SK-N-SH (cell line): Measurements from ENCODE around the gene KCNQ2.

ENCODE experiments used
- POLR2AphosphoS5 ChIP-seq: IDR thresholded peaks from 2 replicates; pipeline ENCODE4 v1.6.1; 2012; ENCODE audit warnings: low read depth, low read length
- TF ChIP-seq, protein P1 (sequence below): IDR thresholded peaks from 2 replicates; pipeline ENCODE4 v1.4.0; 2012; ENCODE audit warnings: low read depth
- TF ChIP-seq, protein P2 (sequence below): fragments of 200-600 bp; sonication (generic); IDR thresholded peaks from 2 replicates; pipeline ENCODE4 v1.6.1; 2017; ENCODE audit warnings: antibody characterized with exemption, mild to moderate bottlenecking, moderate library complexity

DNA sequence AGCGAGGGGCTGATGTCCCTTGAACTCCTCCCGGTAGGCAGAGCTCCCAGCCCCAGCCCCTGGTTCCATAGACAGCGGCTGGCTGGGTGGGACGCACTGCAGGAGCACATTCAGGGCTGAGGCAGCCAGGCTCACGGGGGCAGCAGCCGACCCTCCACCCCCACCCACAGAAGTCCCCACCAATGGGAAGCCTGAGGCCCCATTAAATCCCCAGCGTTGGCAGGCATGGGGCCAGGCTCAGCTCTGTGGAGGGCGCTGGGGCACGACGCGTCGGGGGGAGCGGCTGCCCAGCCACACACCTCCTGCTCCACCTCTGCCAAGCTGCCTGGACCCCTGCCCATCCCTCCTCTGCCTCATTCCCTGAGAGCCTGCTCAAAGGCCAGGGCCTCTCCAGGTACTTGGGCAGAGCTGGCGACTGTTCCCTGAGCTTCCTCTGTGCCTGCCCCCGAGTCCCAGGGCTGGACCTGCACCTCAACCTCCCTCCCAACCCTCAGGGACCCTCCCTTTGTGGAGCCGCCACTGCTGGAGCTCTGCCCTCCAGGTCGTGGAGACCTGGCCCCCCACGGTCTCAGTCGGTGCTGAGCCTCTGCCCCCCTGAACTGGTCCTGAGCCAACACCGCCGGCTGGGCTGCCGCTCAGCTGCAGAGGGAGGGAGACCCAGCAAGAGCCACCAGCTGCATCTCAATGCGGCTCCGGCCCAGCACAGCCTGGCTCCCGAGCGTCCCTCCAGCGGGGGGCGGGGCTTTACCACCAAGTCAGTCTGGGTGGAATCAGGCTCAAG lies 120.5 kb downstream of the KCNQ2 start:
- TF ChIP-seq, protein P1, sequence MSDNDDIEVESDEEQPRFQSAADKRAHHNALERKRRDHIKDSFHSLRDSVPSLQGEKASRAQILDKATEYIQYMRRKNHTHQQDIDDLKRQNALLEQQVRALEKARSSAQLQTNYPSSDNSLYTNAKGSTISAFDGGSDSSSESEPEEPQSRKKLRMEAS: no peak
- TF ChIP-seq, protein P2, sequence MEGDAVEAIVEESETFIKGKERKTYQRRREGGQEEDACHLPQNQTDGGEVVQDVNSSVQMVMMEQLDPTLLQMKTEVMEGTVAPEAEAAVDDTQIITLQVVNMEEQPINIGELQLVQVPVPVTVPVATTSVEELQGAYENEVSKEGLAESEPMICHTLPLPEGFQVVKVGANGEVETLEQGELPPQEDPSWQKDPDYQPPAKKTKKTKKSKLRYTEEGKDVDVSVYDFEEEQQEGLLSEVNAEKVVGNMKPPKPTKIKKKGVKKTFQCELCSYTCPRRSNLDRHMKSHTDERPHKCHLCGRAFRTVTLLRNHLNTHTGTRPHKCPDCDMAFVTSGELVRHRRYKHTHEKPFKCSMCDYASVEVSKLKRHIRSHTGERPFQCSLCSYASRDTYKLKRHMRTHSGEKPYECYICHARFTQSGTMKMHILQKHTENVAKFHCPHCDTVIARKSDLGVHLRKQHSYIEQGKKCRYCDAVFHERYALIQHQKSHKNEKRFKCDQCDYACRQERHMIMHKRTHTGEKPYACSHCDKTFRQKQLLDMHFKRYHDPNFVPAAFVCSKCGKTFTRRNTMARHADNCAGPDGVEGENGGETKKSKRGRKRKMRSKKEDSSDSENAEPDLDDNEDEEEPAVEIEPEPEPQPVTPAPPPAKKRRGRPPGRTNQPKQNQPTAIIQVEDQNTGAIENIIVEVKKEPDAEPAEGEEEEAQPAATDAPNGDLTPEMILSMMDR: no peak
- no peak for TF ChIP-seq POLR2AphosphoS5
